Muscle of leg (tissue), 11 donors: ENCODE measurements around the gene ZNF701. TPM values are rescaled to one million over a fixed set of nuclear protein-coding genes. Genes with fewer than 3 reads are reported as not detected.
"Not testable (repeated sequence)": the region's sequence is repeated elsewhere in the genome, so short reads cannot be mapped to it uniquely, and the experiment has no call there.

ENCODE experiments used
- DNase-seq: peaks from one replicate; pipeline ENCODE4 v3.0.0; 2013
- H3K27ac ChIP-seq: one replicate; pipeline ENCODE4 v1.5.1; 2013; ENCODE audit warnings: mild to moderate bottlenecking, low read length, control low read depth
- H3K27me3 ChIP-seq: one replicate; pipeline ENCODE4 v1.6.1; 2013; ENCODE audit warnings: low read length; ENCODE audit not compliant: control insufficient read depth, insufficient read depth
- H3K36me3 ChIP-seq: one replicate; pipeline ENCODE4 v1.6.1; 2013; ENCODE audit warnings: low read length; ENCODE audit not compliant: control insufficient read depth, insufficient read depth
- H3K4me1 ChIP-seq: one replicate; pipeline ENCODE4 v1.6.1; 2013; ENCODE audit warnings: low read length; ENCODE audit not compliant: control insufficient read depth, insufficient read depth
- H3K4me3 ChIP-seq: one replicate; pipeline ENCODE4 v1.5.1; 2013; ENCODE audit warnings: low read length, control low read depth
- H3K9me3 ChIP-seq: replicated peaks from 2 replicates; pipeline ENCODE4 v1.6.1; 2013; ENCODE audit warnings: low read depth, low read length; ENCODE audit not compliant: control insufficient read depth
- whole genome bisulfite sequencing: methylation state at CpG from one replicate; pipeline ENCODE4 v1.1.5; 2013; ENCODE audit warnings: missing lambda C conversion rate; ENCODE audit not compliant: insufficient coverage; 5-methylcytosine and 5-hydroxymethylcytosine counted together
- polyA plus RNA-seq, 8 donors: library from polyadenylated mRNA; unstranded; fragments of 120-200 nt; gene quantifications; one replicate each; pipeline versions ENCODE4 v1.2.1 to v1.2.3, GENCODE V29; 2013; ENCODE audit warnings: inconsistent platforms in 1 of 8, low replicate concordance in 1 of 8; ENCODE audit not compliant: insufficient read length in 8 of 8, insufficient read depth in 1 of 8
- total RNA-seq: library from RNA; stranded (reverse); fragments of 120-200 nt; gene quantifications from one replicate; pipeline ENCODE4 v1.2.4, GENCODE V29; 2013

The ZNF701 gene
- total and polyA plus RNA-seq, 9 donors, result 6.4 to 12.5 (median 8.4) TPM

- not testable (repeated sequence) for DNase-seq, H3K27me3 ChIP-seq, H3K27ac ChIP-seq, H3K4me3 ChIP-seq, H3K4me1 ChIP-seq
- WGBS, result 86% methylated on average over 1 of the region's 8 CpGs
- H3K9me3 ChIP-seq, result peaks cover 16% of the 10 kb centered on the region
- peaks cover 25% of the 10 kb centered on the region for H3K36me3 ChIP-seq
Measured at GRCh38 chr19:52561611-52562010, 8.5 kb upstream of the ZNF701 start.

DNA sequence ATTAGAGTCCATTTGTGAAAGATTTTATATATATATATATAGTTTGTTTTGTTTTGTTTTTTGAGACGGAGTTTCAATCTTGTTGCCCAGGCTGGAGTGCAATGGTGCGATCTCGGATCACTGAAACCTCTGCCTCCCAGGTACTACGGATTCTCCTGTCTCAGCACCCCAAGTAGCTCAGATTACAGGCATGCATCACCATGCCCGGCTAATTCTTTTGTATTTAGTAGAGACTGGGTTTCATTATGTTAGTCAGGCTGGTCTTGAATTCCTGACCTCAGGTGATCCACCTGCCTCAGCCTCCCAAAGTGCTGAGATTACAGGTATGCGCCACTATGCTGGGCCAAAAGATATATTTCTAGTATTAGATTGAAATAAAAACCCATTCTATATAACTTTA, 4.0 kb upstream of the ZNF701 start:
- H3K36me3 ChIP-seq, result peaks cover 6% of the 10 kb centered on the region
- no peaks in the 10 kb centered on the region for H3K27me3 ChIP-seq
- no peaks in the 10 kb centered on the region for H3K9me3 ChIP-seq
- no peak overlapping the region for H3K27ac ChIP-seq
- WGBS, result 86% methylated on average over 2 of the region's 6 CpGs
- no peak for DNase-seq
- H3K4me3 ChIP-seq, result no peak overlapping the region
- H3K4me1 ChIP-seq, result peaks cover 7% of the 10 kb centered on the region

DNA sequence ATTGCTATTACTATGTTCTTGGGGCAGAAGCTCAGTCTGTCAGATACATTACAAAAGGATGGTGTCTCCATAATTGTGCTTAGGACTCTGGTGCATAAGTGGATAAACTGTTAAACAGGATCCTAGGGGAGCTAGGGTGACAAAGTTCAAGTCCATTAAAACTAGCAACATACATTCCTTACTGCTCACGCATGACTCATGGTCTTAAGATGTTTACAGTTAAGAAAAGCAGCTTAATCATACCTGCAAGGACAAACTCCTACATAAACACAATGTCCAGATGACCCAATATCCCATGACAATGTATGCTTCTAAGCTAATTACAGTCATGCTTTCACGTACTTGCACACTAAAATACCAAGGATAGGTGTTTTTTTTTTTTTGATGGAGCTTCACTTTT, 3.5 kb upstream of the ZNF701 start:
- Histone ChIP-seq H3K27me3 (no peaks in the 10 kb centered on the region), H3K4me1 (peaks cover 7% of the 10 kb centered on the region), H3K36me3 (peaks cover 6% of the 10 kb centered on the region), H3K27ac (no peak overlapping the region), H3K9me3 (no peaks in the 10 kb centered on the region), H3K4me3 (no peak overlapping the region)
- no peak for DNase-seq
- no CpG with 5 or more reads among the region's 2 CpGs for WGBS

DNA sequence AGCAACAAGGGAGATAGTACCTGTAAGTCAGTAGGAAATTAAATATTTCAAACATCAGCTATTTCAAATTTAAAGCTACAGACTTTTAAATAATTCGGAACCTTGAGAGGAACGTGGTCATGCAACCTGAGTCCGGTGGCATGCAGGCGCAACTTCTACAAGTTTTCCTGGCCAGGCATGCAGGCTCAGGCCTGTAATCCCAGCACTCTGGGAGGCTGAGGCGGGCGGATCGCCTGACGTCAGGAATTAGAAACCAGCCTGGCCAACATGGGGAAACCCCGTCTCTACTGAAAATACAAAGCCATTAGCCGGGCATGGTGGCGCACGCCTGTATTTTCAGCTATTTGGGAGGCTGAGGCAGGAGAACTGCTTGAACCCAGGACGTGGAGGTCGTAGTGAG, 2.2 kb upstream of the ZNF701 start:
- H3K9me3 ChIP-seq, result no peaks in the 10 kb centered on the region
- DNase-seq, result no peak

DNA sequence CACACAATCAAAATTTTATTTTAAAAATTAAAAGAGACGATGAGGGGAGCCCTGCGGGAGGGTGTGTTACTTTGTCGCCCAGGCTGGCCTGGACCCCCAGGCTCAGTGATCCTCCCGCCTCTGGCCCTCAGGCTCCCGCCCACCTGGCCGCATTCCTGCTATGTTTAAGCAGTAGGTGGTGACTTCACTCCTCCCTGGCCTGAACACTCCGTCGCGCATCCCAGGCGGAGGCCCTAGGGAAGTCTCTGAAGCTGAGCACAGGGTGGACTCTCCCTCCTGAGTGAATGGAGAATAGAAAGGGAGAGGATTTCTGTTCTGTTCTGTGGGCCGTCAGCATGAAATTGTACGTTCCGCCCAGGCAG, 468 bp upstream of the ZNF701 start:
- DNase-seq, result peak; percentile 87

More for the DNA sequence above, 2.2 kb upstream of the ZNF701 start:
- H3K36me3 ChIP-seq, result peaks cover 7% of the 10 kb centered on the region
- no peak overlapping the region for H3K4me3 ChIP-seq
- peaks cover 7% of the 10 kb centered on the region for H3K4me1 ChIP-seq
- no peak overlapping the region for H3K27ac ChIP-seq
- no peaks in the 10 kb centered on the region for H3K27me3 ChIP-seq
- WGBS, result 98% methylated on average over 8 of the region's 14 CpGs

DNA sequence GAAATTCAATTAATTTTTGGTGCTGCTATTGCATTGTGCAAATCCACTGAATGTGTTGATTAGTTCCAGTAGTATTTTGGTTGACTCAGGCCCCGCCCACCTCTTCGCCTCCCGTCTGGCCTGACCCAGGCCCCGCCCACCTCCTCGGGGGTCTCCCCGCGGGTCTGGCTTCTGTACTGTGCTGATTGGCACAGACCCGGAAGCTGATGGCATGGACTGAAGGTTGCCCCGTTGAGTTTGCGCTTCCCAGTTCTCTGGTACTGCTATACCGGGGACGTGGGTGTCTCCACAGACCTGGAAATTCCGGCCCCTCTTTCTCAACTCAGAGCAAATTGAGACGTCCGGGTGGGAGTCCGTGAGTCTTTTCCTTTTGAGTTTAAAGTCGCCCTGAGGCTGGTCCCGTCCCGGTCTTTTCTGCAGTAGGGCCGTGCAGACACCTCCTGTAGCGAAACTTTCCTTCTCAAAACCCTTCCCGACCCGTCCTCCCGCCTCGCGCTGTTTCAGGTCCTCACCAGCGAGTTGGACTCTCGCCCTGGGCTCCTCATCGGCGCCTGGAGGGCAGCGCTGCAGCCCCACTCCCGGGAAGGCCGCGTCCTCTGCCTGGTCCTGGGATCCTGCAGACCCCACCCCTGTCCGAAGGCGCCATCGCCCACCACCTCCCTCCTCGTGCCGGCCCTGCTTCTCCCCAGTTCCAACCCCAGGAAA, 14.8 kb downstream of the ZNF701 start:
- WGBS, result 26% methylated on average over 30 of the region's 39 CpGs
- peaks cover 19% of the 10 kb centered on the region for H3K36me3 ChIP-seq
- no peaks in the 10 kb centered on the region for H3K27me3 ChIP-seq
- DNase-seq, result peak; percentile 69
- no peaks in the 10 kb centered on the region for H3K9me3 ChIP-seq
- H3K27ac ChIP-seq, result peak overlapping the region; percentile 47
- H3K4me3 ChIP-seq, result peak overlapping the region; percentile 41
- H3K4me1 ChIP-seq, result peaks cover 2% of the 10 kb centered on the region

More for the DNA sequence above, 468 bp upstream of the ZNF701 start:
- Histone ChIP-seq H3K36me3 (peaks cover 13% of the 10 kb centered on the region), H3K27ac (peak overlapping the region; percentile 86), H3K4me3 (peak overlapping the region; percentile 70)
- H3K27me3 ChIP-seq, H3K9me3 ChIP-seq, H3K4me1 ChIP-seq: not testable (repeated sequence)
- 0% methylated on average over 4 of the region's 13 CpGs for WGBS

DNA sequence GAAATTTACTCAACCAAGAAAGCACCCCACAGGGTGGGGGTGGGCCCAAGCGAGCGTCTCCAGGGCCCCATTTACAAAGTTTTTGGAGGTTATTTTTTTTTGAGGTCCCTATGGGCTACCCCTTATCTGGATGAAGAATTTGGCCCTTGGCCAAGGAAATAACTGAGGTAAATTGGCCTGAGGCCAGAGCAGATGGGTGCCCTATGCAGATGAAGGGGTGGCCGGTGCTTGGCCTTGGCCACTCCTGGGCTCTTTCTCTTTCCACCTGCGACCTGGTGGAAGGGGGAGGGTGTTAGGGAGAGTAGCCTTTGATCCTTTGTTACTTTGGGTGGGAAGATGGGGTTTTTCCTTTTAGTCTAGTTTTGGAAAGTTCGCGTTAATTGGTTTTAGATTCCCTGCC, 15.5 kb downstream of the ZNF701 start:
- peak; percentile 15 for DNase-seq
- no peaks in the 10 kb centered on the region for H3K9me3 ChIP-seq
- H3K27me3 ChIP-seq, result no peaks in the 10 kb centered on the region
- H3K27ac ChIP-seq, result peak overlapping the region; percentile 47
- WGBS, result 95% methylated on average over 2 of the region's 6 CpGs
- H3K4me3 ChIP-seq, result no peak overlapping the region
- H3K4me1 ChIP-seq, result peaks cover 2% of the 10 kb centered on the region
- peaks cover 18% of the 10 kb centered on the region for H3K36me3 ChIP-seq

DNA sequence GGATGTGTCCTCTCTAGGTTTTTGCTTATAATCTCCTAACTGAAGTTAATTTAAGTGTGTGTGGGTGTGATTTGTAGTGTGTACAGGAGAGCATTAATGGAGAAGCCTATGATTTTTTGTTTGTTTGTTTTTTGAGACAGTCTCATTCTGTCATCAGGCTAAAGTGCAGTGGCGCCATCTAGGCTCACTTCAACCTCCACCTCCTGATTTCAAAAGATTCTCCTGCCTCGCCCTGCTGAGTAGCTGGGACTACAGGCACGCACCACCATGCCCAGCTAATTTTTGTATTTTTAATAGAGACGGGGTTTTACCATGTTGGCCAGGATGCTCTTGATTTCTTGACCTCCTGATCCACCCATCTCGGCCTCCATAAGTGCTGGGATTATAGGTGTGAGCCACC, 20.6 kb downstream of the ZNF701 start:
- no CpG with 5 or more reads among the region's 5 CpGs for WGBS
- H3K9me3 ChIP-seq, result no peaks in the 10 kb centered on the region
- H3K4me1 ChIP-seq, result no peaks in the 10 kb centered on the region
- peak; percentile 19 for DNase-seq
- H3K36me3 ChIP-seq, result peaks cover 22% of the 10 kb centered on the region
- H3K4me3 ChIP-seq, result no peak overlapping the region
- no peaks in the 10 kb centered on the region for H3K27me3 ChIP-seq
- H3K27ac ChIP-seq, result no peak overlapping the region

DNA sequence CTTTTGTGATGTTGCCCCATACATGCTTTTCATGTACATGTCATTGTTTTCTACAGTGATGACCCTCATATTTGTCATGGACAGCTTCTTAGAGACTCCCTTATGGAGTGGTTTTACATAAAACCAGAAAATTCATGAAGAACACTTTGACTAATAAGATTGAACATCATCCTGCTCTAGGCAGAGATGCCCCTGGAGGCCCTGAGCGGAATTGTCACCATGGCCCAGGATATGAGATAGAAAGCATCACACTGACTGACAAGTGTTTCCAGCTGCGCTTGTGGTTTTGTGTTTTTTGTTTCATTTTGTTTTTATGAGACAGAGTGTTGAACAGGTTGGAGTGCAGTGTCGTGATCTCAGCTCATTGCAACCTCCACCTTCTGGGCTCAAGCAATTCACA, 22.2 kb downstream of the ZNF701 start:
- Histone ChIP-seq H3K27ac (no peak overlapping the region), H3K27me3 (no peaks in the 10 kb centered on the region), H3K4me3 (no peak overlapping the region), H3K9me3 (no peaks in the 10 kb centered on the region), H3K36me3 (peaks cover 29% of the 10 kb centered on the region), H3K4me1 (no peaks in the 10 kb centered on the region)
- WGBS, result no CpG with 5 or more reads among the region's 3 CpGs
- no peak for DNase-seq

DNA sequence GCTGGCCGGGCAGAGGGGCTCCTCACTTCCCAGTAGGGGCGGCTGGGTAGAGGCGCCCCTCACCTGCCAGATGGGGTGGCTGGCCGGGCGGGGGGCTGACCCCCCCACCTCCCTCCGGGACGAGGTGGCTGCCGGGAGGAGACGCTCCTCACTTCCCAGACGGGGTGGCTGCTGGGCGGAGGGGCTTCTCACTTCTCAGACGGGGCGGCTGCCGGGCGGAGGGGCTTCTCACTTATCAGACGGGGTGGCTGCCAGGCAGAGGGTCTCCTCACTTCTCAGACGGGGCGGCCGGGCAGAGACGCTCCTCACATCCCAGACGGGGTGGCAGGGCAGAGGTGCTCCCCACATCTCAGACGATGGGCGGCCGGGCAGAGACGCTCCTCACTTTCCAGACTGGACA, 23.4 kb downstream of the ZNF701 start:
- DNase-seq, H3K9me3 ChIP-seq, H3K4me1 ChIP-seq, H3K27me3 ChIP-seq, H3K27ac ChIP-seq, H3K4me3 ChIP-seq: not testable (repeated sequence)
- peaks cover 29% of the 10 kb centered on the region for H3K36me3 ChIP-seq
- WGBS, result 97% methylated on average over 6 of the region's 25 CpGs

DNA sequence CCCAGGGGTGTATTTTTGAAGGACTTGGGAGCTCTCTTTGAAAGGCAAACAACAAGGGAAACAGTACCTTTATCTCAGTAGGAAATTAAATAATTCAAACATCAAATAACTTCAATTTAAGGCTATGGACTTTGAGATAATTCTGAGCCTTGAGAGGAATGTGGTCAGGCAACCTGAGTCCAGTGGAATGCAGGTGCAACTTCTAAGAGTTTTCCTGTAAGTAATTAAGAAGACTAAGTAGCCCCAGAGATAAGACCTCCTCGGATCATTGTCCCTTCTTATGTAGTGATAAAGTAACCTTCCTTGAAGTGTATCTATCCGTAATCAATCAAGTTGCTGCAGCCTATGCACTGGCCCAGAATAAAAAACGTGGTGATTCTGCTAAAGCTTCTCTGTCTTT, 29.2 kb downstream of the ZNF701 start:
- no peaks in the 10 kb centered on the region for H3K27me3 ChIP-seq
- H3K27ac ChIP-seq, result no peak overlapping the region
- H3K9me3 ChIP-seq, result no peaks in the 10 kb centered on the region
- H3K4me1 ChIP-seq, result peaks cover 11% of the 10 kb centered on the region
- no peak overlapping the region for H3K4me3 ChIP-seq
- 80% methylated on average over 1 of the region's 3 CpGs for WGBS
- DNase-seq, result no peak
- H3K36me3 ChIP-seq, result peaks cover 12% of the 10 kb centered on the region
